GM21576 (cell line): ENCODE results near the gene CHI3L2.

ENCODE experiments used
- ATAC-seq: cut with Tn5 transposase; IDR thresholded peaks from one replicate; pipeline ENCODE4 v1.9.1; 2021; ENCODE audit warnings: mild to moderate bottlenecking, moderate library complexity; ENCODE audit not compliant: unreplicated experiment

The CHI3L2 gene

DNA sequence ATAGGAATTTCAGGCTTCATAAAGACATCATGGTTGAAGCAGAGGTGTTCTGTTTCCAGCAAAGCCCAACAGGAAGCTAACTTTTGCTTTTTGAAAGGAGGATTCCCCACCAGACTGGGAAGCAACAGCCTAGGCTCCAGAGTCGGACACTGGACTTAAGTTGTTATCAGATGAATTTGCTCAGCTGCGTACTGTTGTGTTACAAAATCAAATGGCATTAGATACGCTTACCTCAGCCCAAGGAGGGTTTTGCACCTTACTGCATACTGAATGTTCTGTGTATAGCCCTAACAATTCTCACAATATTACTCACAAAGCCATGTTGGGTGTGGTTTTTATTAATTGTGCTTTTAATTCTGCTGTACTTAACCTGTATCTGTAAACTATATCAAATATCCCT lies 62.6 kb downstream of the CHI3L2 start:
- no peak for ATAC-seq

- no peak for ATAC-seq
Measured at GRCh38 chr1:111290630-111291029, 63.1 kb downstream of the CHI3L2 start, which contains the start of gene CHIA. Gene CHIA, plus strand, starts transcription at chr1:111290851. Its CDS starts 19,617 bp downstream, at chr1:111310468.
